PFSK-1 (cell line): ENCODE results near the gene ATXN1.

Experiments
- FOXP2 ChIP-seq: optimal IDR thresholded peaks from 2 replicates; pipeline ENCODE3; 2011; ENCODE audit warnings: borderline replicate concordance, control low read depth, inconsistent platforms; ENCODE audit not compliant: insufficient read depth; ENCODE audit errors: extremely low read length, extremely low read depth
- POLR2AphosphoS5 ChIP-seq: IDR thresholded peaks from 2 replicates; pipeline ENCODE4 v1.6.1; 2012; ENCODE audit warnings: low read depth, mild to moderate bottlenecking, control low read depth, low read length, moderate library complexity
- SIN3A ChIP-seq: IDR thresholded peaks from 2 replicates; pipeline ENCODE4 v1.6.1; 2012; ENCODE audit warnings: mild to moderate bottlenecking, low read length, moderate library complexity, borderline replicate concordance; ENCODE audit not compliant: insufficient read depth
- TAF1 ChIP-seq: IDR thresholded peaks from 2 replicates; pipeline ENCODE4 v1.6.1; 2012; ENCODE audit warnings: low read length, control low read depth, borderline replicate concordance; ENCODE audit not compliant: insufficient read depth
- TF ChIP-seq, protein P1 (sequence below), 2 experiments: IDR thresholded peaks; 2 replicates each; pipeline versions ENCODE4 v1.6.1 to v1.8.0; 2011 to 2012; ENCODE audit warnings: low read depth in 2 of 2, low read length in 2 of 2, control low read depth in 1 of 2, inconsistent platforms in 1 of 2, mild to moderate bottlenecking in 1 of 2, moderate library complexity in 1 of 2; ENCODE audit not compliant: insufficient read depth in 1 of 2

The ATXN1 gene

DNA sequence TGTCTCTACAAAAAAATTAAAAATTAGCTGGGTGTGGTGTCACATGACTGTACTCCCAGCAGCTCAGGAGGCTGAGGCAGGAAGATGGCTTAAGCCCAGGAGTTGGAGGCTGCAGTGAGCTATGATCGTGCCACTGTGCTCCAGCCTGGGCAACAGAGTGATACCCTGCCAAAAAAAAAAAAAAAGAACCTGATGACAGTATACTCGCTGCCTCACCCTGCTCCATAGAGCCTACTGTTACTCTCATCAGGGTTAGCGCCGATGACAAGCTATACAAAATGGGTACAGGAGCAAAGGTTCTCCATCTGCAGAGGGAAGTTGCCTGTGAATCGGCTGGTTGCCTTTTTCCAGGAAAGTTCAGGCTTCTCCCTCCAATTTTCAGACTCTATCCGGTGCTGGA is 469.5 kb downstream of the ATXN1 start:
- no peak for TF ChIP-seq SIN3A
- no peak for TF ChIP-seq FOXP2
- TF ChIP-seq, protein P1, sequence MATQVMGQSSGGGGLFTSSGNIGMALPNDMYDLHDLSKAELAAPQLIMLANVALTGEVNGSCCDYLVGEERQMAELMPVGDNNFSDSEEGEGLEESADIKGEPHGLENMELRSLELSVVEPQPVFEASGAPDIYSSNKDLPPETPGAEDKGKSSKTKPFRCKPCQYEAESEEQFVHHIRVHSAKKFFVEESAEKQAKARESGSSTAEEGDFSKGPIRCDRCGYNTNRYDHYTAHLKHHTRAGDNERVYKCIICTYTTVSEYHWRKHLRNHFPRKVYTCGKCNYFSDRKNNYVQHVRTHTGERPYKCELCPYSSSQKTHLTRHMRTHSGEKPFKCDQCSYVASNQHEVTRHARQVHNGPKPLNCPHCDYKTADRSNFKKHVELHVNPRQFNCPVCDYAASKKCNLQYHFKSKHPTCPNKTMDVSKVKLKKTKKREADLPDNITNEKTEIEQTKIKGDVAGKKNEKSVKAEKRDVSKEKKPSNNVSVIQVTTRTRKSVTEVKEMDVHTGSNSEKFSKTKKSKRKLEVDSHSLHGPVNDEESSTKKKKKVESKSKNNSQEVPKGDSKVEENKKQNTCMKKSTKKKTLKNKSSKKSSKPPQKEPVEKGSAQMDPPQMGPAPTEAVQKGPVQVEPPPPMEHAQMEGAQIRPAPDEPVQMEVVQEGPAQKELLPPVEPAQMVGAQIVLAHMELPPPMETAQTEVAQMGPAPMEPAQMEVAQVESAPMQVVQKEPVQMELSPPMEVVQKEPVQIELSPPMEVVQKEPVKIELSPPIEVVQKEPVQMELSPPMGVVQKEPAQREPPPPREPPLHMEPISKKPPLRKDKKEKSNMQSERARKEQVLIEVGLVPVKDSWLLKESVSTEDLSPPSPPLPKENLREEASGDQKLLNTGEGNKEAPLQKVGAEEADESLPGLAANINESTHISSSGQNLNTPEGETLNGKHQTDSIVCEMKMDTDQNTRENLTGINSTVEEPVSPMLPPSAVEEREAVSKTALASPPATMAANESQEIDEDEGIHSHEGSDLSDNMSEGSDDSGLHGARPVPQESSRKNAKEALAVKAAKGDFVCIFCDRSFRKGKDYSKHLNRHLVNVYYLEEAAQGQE (IDR thresholded peaks at IDR 0.05; ENCODE audit: insufficient read depth in 1 of 2, low read depth in 2 of 2, low read length in 2 of 2) = no peak
- TF ChIP-seq TAF1 = no peak
- TF ChIP-seq POLR2AphosphoS5 = no peak

DNA sequence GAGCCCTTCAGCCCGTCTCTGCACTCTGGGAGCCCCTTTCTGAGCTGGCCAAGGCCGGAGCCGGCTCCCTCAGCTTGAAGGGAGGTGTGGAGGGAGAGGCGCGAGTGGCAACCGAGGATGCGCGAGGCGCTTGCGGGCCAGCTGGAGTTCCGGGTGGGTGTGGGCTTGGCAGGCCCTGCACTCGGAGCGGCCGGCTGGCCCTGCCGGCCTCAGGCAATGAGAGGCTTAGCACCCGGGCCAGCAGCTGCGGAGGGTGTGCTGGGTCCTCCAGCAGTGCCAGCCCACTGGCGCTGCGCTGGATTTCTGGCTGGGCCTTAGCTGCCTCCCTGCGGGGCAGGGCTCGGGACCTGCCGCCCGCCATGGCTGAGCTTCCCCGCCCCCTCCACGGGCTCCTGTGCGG is 473.1 kb downstream of the ATXN1 start:
- TF ChIP-seq FOXP2 (no peak), SIN3A (no peak), POLR2AphosphoS5 (no peak), TAF1 (no peak)
- TF ChIP-seq, protein P1 (IDR thresholded peaks at IDR 0.05; ENCODE audit: insufficient read depth in 1 of 2, low read depth in 2 of 2, low read length in 2 of 2) = no peak

DNA sequence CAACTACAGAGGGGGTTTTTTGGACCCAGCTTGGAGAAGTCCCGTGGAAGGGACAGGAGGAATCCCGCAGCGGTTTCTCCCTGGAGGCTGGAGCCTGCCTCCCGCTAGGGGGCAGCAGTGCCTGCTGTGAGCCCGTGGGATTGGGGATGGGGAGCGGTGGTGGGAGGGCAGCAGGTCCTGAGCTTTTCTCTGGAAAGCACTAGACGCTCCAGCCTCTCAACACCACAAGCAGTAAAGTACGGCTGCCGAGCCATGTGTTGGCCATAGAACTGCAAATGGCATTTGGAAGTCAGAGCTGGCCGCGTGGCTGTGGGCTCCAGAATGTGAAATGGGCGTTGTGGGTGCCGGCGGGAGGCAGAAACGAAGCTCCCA is 475.1 kb downstream of the ATXN1 start:
- no peak for TF ChIP-seq POLR2AphosphoS5
- TF ChIP-seq TAF1 = no peak
- peak; percentile 50 for TF ChIP-seq FOXP2
- TF ChIP-seq, protein P1 (IDR thresholded peaks at IDR 0.05; ENCODE audit: insufficient read depth in 1 of 2, low read depth in 2 of 2, low read length in 2 of 2) = no peak
- TF ChIP-seq SIN3A = no peak

DNA sequence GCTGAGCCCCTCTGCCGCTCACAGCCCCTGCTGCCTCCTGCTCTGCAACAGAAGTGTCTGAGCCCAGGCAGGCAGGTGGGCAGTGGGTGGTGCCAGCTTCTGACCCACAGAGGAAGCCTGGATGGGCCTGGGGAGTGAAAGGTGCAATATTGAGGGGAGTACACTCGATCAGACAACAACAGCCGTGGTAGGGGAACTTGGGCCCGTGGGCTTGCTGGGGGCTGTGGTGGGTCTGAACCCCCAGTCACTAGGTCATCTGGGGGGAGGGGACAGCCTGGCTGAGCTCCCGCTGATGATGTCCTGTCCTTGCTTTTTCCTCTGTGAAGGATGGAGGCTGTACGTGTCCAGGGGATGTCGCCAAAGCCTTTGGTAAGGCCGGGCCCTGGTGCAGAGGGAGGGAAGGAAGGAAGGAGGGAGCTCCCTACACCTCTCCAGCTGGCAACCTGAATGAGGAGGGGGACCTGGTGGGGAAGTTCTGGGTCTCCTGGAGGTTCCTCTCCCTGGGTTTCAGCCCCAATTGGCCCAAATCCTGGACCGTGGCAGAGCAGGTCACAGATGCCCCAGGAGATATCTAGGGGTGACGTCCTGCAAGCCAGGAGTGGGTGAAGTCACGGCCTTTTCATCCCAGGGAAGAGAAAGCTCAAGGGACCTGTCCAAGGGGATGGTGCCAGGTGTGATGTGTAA is 475.7 kb downstream of the ATXN1 start:
- no peak for TF ChIP-seq SIN3A
- TF ChIP-seq FOXP2 = peak; percentile 22

DNA sequence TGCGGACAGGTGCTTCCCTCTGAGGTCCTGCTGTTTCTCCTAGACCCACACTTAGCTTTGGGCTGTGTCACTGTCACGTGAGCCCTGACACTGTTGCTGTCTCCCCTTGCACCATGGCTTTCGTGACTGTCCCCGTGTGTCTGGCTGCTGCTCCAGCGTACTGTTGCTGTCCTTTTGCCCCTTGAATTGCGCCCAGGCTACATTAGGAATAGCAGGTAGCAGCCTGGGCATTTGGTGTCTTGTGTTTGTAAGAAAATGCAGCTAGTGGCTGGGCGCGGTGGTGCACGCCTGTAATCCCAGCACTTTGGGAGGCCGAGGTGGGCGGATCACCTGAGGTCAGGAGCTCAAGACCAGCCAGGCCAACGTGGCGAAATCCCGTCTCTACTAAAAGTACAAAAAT is 476.8 kb downstream of the ATXN1 start:
- no peak for TF ChIP-seq TAF1
- TF ChIP-seq, protein P1 (IDR thresholded peaks at IDR 0.05; ENCODE audit: insufficient read depth in 1 of 2, low read depth in 2 of 2, low read length in 2 of 2) = no peak
- TF ChIP-seq SIN3A = no peak
- no peak for TF ChIP-seq POLR2AphosphoS5
- TF ChIP-seq FOXP2 = no peak
